GM12878 (cell line): ENCODE results near the gene CROCC. TPM values are rescaled to one million over a fixed set of nuclear protein-coding genes. Genes with fewer than 3 reads are reported as not detected.

Experiments used
- ATF2 ChIP-seq: IDR thresholded peaks from 2 replicates; pipeline ENCODE4 v1.6.1; 2012; ENCODE audit warnings: low read length, inconsistent platforms
- ATF3 ChIP-seq: IDR thresholded peaks from 2 replicates; pipeline ENCODE4 v1.6.1; 2011; ENCODE audit warnings: low read depth, mild to moderate bottlenecking, low read length, moderate library complexity, borderline replicate concordance; ENCODE audit errors: extremely low read depth
- CEBPB ChIP-seq, 2 experiments: fragments of 150-350 bp in 1 of 2; IDR thresholded peaks; 2 replicates each; pipeline ENCODE4 v1.6.1; 2012 to 2014; ENCODE audit warnings: low read depth in 2 of 2, low read length in 2 of 2, borderline replicate concordance in 1 of 2, inconsistent platforms in 1 of 2
- CREB1 ChIP-seq: IDR thresholded peaks from 2 replicates; pipeline ENCODE4 v1.6.1; 2012; ENCODE audit warnings: low read depth, mild to moderate bottlenecking, inconsistent platforms
- CREM ChIP-seq: IDR thresholded peaks from 2 replicates; pipeline ENCODE4 v1.6.1; 2014; ENCODE audit warnings: antibody characterized with exemption, low read depth
- CTCF ChIP-seq, 3 experiments: IDR thresholded peaks in 2 of 3; conservative IDR thresholded peaks in 1 of 3; 2 replicates each; pipeline ENCODE4 v1.5.1; 2011; ENCODE audit warnings: low read depth in 3 of 3, low read length in 3 of 3, mild to moderate bottlenecking in 3 of 3, control low read depth in 2 of 3, moderate library complexity in 2 of 3, inconsistent platforms in 1 of 3, mixed read lengths in 1 of 3; ENCODE audit not compliant: control insufficient read depth in 2 of 3, insufficient read depth in 1 of 3; ENCODE audit errors: extremely low read depth in 1 of 3
- GABPA ChIP-seq: IDR thresholded peaks from 2 replicates; pipeline ENCODE4 v1.6.1; 2014; ENCODE audit warnings: antibody characterized with exemption, low read depth, mild to moderate bottlenecking, inconsistent platforms
- HCFC1 ChIP-seq: fragments of 150-350 bp; IDR thresholded peaks from 2 replicates; pipeline ENCODE4 v1.6.1; 2014; ENCODE audit warnings: low read length
- HDAC6 ChIP-seq: fragments of 200-600 bp; sonication (generic); IDR thresholded peaks from one replicate; pipeline ENCODE4 v1.8.0; 2017; ENCODE audit warnings: antibody characterized with exemption; ENCODE audit not compliant: unreplicated experiment
- IKZF1 ChIP-seq: fragments of 450-650 bp; conservative IDR thresholded peaks from 2 replicates; pipeline ENCODE4 v1.6.1; 2017; ENCODE audit warnings: antibody characterized with exemption, mild to moderate bottlenecking
- KLF5 ChIP-seq: fragments of 450-650 bp; IDR thresholded peaks from 2 replicates; pipeline ENCODE4 v1.6.1; 2014; ENCODE audit warnings: mild to moderate bottlenecking; ENCODE audit not compliant: partially characterized antibody
- MTA3 ChIP-seq: IDR thresholded peaks from 2 replicates; pipeline ENCODE4 v1.6.1; 2012; ENCODE audit warnings: low read length, inconsistent platforms, borderline replicate concordance
- MYB ChIP-seq: fragments of 150-350 bp; IDR thresholded peaks from 2 replicates; pipeline ENCODE4 v1.6.1; 2014; ENCODE audit warnings: mild to moderate bottlenecking, low read depth, low read length, borderline replicate concordance
- NFIC ChIP-seq: IDR thresholded peaks from 2 replicates; pipeline ENCODE4 v1.6.1; 2012; ENCODE audit warnings: low read depth, mild to moderate bottlenecking, inconsistent platforms, low read length, moderate library complexity
- PKNOX1 ChIP-seq: fragments of 450-650 bp; IDR thresholded peaks from 2 replicates; pipeline ENCODE4 v1.6.1; 2016; ENCODE audit warnings: mild to moderate bottlenecking
- POLR2A ChIP-seq: IDR thresholded peaks from 2 replicates; pipeline ENCODE4 v1.6.1; 2011; ENCODE audit warnings: low read depth, mild to moderate bottlenecking, low read length
- POLR2AphosphoS2 ChIP-seq: IDR thresholded peaks from 2 replicates; pipeline ENCODE4 v1.6.1; 2011; ENCODE audit warnings: low read depth, mild to moderate bottlenecking, low read length, improper control_type of control experiment, moderate library complexity
- RBBP5 ChIP-seq: fragments of 200-600 bp; sonication (generic); conservative IDR thresholded peaks from 2 replicates; pipeline ENCODE4 v1.6.1; 2016
- RUNX3 ChIP-seq: IDR thresholded peaks from 2 replicates; pipeline ENCODE4 v1.6.1; 2012; ENCODE audit warnings: low read length, inconsistent platforms
- SMARCA5 ChIP-seq: fragments of 450-650 bp; IDR thresholded peaks from 2 replicates; pipeline ENCODE4 v1.6.1; 2017; ENCODE audit warnings: mild to moderate bottlenecking
- SMC3 ChIP-seq: IDR thresholded peaks from 2 replicates; pipeline ENCODE4 v1.6.1; 2011; ENCODE audit warnings: low read length, improper control_type of control experiment, borderline replicate concordance
- SREBF2 ChIP-seq: IDR thresholded peaks from 2 replicates; pipeline ENCODE4 v1.6.1; 2012; ENCODE audit warnings: mild to moderate bottlenecking, low read length
- TARDBP ChIP-seq: IDR thresholded peaks from 2 replicates; pipeline ENCODE4 v1.6.1; 2016; ENCODE audit warnings: borderline replicate concordance
- TCF12 ChIP-seq: IDR thresholded peaks from 2 replicates; pipeline ENCODE4 v1.6.1; 2011; ENCODE audit warnings: low read depth, mild to moderate bottlenecking, low read length
- ZBTB33 ChIP-seq: fragments of 450-650 bp; IDR thresholded peaks from 2 replicates; pipeline ENCODE4 v1.6.1; 2017; ENCODE audit warnings: mild to moderate bottlenecking
- ZSCAN29 ChIP-seq: fragments of 450-650 bp; IDR thresholded peaks from 2 replicates; pipeline ENCODE4 v1.6.1; 2017; ENCODE audit warnings: mild to moderate bottlenecking, moderate library complexity
- polyA plus RNA-seq, 11 experiments: library from polyadenylated mRNA; depleted of rRNA in 4 of 11; unstranded in 6 of 11; stranded (reverse) in 5 of 11; fragments of >200 nt; fragmentation: Nextera tagmentation in 4 of 11; fragmentation: Illumina TruSeq in 1 of 11; extraction: Ambion mirVana in 4 of 11; extraction: Trizol in 1 of 11; gene quantifications; 1 replicate in 1 of 11; 2 replicates in 10 of 11; pipeline versions ENCODE4 v1.2.1 to v1.2.3, GENCODE V29; 2011 to 2016; ENCODE audit warnings: inconsistent platforms in 2 of 11, missing spikeins in 2 of 11, low read depth in 1 of 11
- total RNA-seq, 4 experiments: library from RNA; depleted of rRNA in 3 of 4; stranded (reverse); fragments of >200 nt in 3 of 4; fragmentation: Illumina TruSeq in 1 of 4; extraction: Trizol in 1 of 4; gene quantifications; 2 replicates each; pipeline versions ENCODE4 v1.2.1 to v1.2.3, GENCODE V29; 2013 to 2021

The CROCC gene
- total and polyA plus RNA-seq, 10 of the 15 experiments (the other 5 are each of a cell fraction or from before 2014, with no cell fraction given) = 0.04 to 5.5 (median 2.3) TPM

GRCh38 chr1:16905110-16905867, 16.4 kb upstream of the CROCC start (continued):
- TF ChIP-seq PKNOX1 = peak; percentile 24
- TF ChIP-seq POLR2AphosphoS2 = peak; percentile 99
- TF ChIP-seq MYB = no peak; the same call in none of the 2 replicates
- no peak; the same call in 1 of the 2 replicates for TF ChIP-seq GABPA
- TF ChIP-seq ATF3 = no peak
- no peak for TF ChIP-seq SREBF2
- peak; percentile 90 for TF ChIP-seq NFIC
- no peak for TF ChIP-seq RBBP5
- no peak; the same call in 1 of the 2 replicates for TF ChIP-seq ZSCAN29
- peak in 1 of 2 experiments; percentile 90; a peak in 2 of 4 replicates for TF ChIP-seq CEBPB (IDR thresholded peaks at IDR 0.05; ENCODE audit: borderline replicate concordance in 1 of 2, low read depth in 2 of 2, low read length in 2 of 2)
- no peak; a peak in 1 of 6 replicates for TF ChIP-seq CTCF (IDR thresholded peaks at IDR 0.05 in 2 of 3, conservative IDR thresholded peaks at IDR 0.05 in 1 of 3; ENCODE audit: control insufficient read depth in 2 of 3, extremely low read depth in 1 of 3, insufficient read depth in 1 of 3, low read depth in 3 of 3, low read length in 3 of 3)
- 0 out of 2 replicates have a peak, but pooled peaks have one; percentile 61 for TF ChIP-seq SMARCA5
- peak; percentile 100 for TF ChIP-seq MTA3
- TF ChIP-seq SMC3 = no peak
- TF ChIP-seq CREM = peak; percentile 73; the same call in 1 of the 2 replicates
- no peak for TF ChIP-seq ZBTB33
- TF ChIP-seq HCFC1 = peak; percentile 58; the same call in 1 of the 2 replicates
- no peak; the same call in 1 of the 2 replicates for TF ChIP-seq CREB1
- TF ChIP-seq ATF2 = peak; percentile 98
- peak; percentile 75 for TF ChIP-seq IKZF1
- peak; percentile 80 for TF ChIP-seq HDAC6
- peak; percentile 93; the same call in 1 of the 2 replicates for TF ChIP-seq RUNX3
- TF ChIP-seq TARDBP = peak; percentile 96
- peak; percentile 71 for TF ChIP-seq KLF5
- peak; percentile 88 for TF ChIP-seq TCF12
- TF ChIP-seq POLR2A = peak; percentile 99
